ENCODE results near the gene SERPINB7. TPM values are rescaled to one million over a fixed set of nuclear protein-coding genes. Genes with fewer than 3 reads are reported as not detected.

Gene SERPINB7
- total and polyA plus RNA-seq, 2 donors from 2014 or later: 0.45 to 0.47 TPM

DNA sequence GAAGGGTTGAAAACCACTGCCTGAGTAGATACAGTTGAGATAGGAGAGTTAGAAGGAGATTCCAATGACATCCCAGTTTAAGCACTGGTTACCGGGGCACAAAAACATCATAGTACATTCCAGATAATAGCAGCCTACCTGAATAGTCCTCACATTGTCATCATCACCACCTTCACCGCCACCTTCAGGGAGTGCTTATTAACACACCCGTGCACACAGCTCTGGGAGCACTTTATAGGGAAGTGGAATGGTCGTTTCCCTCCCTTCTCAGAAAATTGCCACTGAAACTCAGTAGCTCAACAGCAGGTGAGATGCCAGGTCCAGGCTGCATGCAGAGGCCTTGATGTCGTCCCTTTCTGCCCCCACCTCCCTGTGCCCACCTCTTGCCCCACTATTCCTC, 8.2 kb downstream of the SERPINB7 start:
- no peaks in the 10 kb centered on the region for H3K27me3 ChIP-seq (ENCODE audit: control insufficient read depth, insufficient read depth, low read length)
- H3K9ac ChIP-seq (ENCODE audit: low read length in 3 of 3): no peak overlapping the region
- H3K9me3 ChIP-seq (ENCODE audit: control insufficient read depth in 2 of 3, insufficient read depth in 1 of 3, low read length in 3 of 3): no peaks in the 10 kb centered on the region
- no peaks in the 10 kb centered on the region for H3K4me1 ChIP-seq (ENCODE audit: control insufficient read depth in 2 of 3, insufficient read depth in 2 of 3, low read depth in 1 of 3, low read length in 3 of 3)
- intact Hi-C loops (cut with DNase I): no loop called here
- H3K27ac ChIP-seq (ENCODE audit: low read depth in 2 of 2, low read length in 2 of 2): no peak overlapping the region
- TF ChIP-seq, protein P1, sequence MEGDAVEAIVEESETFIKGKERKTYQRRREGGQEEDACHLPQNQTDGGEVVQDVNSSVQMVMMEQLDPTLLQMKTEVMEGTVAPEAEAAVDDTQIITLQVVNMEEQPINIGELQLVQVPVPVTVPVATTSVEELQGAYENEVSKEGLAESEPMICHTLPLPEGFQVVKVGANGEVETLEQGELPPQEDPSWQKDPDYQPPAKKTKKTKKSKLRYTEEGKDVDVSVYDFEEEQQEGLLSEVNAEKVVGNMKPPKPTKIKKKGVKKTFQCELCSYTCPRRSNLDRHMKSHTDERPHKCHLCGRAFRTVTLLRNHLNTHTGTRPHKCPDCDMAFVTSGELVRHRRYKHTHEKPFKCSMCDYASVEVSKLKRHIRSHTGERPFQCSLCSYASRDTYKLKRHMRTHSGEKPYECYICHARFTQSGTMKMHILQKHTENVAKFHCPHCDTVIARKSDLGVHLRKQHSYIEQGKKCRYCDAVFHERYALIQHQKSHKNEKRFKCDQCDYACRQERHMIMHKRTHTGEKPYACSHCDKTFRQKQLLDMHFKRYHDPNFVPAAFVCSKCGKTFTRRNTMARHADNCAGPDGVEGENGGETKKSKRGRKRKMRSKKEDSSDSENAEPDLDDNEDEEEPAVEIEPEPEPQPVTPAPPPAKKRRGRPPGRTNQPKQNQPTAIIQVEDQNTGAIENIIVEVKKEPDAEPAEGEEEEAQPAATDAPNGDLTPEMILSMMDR (IDR thresholded peaks at IDR 0.05; ENCODE audit: borderline replicate concordance, extremely low read depth, insufficient read depth): no peak
- H3K36me3 ChIP-seq (ENCODE audit: control insufficient read depth in 2 of 3, insufficient read depth in 3 of 3, low read length in 3 of 3): no peaks in the 10 kb centered on the region
- DNase-seq: no peak
- no peak for FAIRE-seq
- H3K4me3 ChIP-seq (ENCODE audit: low read length in 3 of 3): no peak overlapping the region

DNA sequence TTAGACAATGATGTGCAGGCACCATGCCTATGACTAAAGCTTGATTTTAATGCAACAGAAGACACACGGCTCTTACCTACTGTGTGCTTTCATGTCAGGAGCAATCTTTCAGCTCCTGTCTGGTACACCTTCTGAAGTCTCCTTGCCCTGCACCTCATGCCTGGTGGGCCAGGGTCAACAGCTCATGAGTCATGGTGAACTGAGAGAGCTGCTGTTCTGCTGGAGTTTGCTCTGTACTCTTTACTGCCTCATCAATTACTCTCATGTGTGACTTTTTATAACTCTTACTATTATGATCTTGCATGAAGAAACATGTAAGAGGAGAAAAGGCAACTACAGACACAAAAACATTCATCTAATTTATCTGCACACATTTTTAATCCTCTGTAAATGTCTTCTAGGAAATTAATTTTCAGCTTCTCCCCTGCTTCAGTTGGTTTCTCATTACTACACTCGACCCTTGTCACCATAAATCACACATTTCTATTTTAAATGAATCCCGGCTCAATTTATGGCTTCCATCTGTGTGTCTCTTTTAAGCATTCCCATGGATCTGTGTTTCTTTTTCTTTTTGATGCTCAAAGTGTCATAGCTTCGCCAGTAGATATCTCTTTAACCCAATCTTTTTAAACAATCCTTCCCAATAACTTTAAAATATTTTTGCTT, 9.7 kb downstream of the SERPINB7 start:
- intact Hi-C loops (cut with DNase I): no loop called here
- no peaks in the 10 kb centered on the region for H3K9me3 ChIP-seq (ENCODE audit: control insufficient read depth in 2 of 3, insufficient read depth in 1 of 3, low read length in 3 of 3)
- DNase-seq (peak in 2 of 5 donors; percentile 70 to 82), FAIRE-seq (no peak)
- no peak overlapping the region for H3K4me3 ChIP-seq (ENCODE audit: low read length in 3 of 3)
- TF ChIP-seq, protein P1 (IDR thresholded peaks at IDR 0.05; ENCODE audit: borderline replicate concordance, extremely low read depth, insufficient read depth): no peak
- H3K27me3 ChIP-seq (ENCODE audit: control insufficient read depth, insufficient read depth, low read length): no peaks in the 10 kb centered on the region
- H3K36me3 ChIP-seq (ENCODE audit: control insufficient read depth in 2 of 3, insufficient read depth in 3 of 3, low read length in 3 of 3): no peaks in the 10 kb centered on the region
- no peak overlapping the region for H3K9ac ChIP-seq (ENCODE audit: low read length in 3 of 3)
- no peak overlapping the region for H3K27ac ChIP-seq (ENCODE audit: low read depth in 2 of 2, low read length in 2 of 2)
- H3K4me1 ChIP-seq (ENCODE audit: control insufficient read depth in 2 of 3, insufficient read depth in 2 of 3, low read depth in 1 of 3, low read length in 3 of 3): no peaks in the 10 kb centered on the region

DNA sequence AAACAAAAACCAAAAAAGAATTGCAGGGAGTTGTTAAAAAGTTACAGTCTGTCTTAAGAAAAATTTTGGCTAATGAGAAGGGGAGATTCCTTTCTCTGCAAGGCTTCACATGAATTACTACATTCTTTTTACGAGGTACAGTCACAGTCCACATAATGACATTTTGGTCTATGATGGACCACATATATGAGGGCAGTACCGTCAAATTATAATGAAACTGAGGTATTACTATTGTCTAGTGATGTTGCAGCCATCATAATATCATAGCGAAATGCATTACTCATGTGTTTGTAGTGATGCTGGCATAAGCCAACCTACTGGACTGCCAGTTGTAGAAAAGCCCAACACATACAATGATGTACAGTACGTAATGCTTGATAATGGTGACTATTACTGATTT, 12.5 kb downstream of the SERPINB7 start:
- Histone ChIP-seq H3K4me3 (ENCODE audit: low read length in 3 of 3) (no peak overlapping the region), H3K36me3 (ENCODE audit: control insufficient read depth in 2 of 3, insufficient read depth in 3 of 3, low read length in 3 of 3) (no peaks in the 10 kb centered on the region), H3K27me3 (ENCODE audit: control insufficient read depth, insufficient read depth, low read length) (no peaks in the 10 kb centered on the region), H3K27ac (ENCODE audit: low read depth in 2 of 2, low read length in 2 of 2) (no peak overlapping the region), H3K4me1 (ENCODE audit: control insufficient read depth in 2 of 3, insufficient read depth in 2 of 3, low read depth in 1 of 3, low read length in 3 of 3) (no peaks in the 10 kb centered on the region), H3K9ac (ENCODE audit: low read length in 3 of 3) (no peak overlapping the region), H3K9me3 (ENCODE audit: control insufficient read depth in 2 of 3, insufficient read depth in 1 of 3, low read length in 3 of 3) (no peaks in the 10 kb centered on the region)
- intact Hi-C loops (cut with DNase I): no loop called here
- DNase-seq (no peak), FAIRE-seq (no peak)
- TF ChIP-seq, protein P1 (IDR thresholded peaks at IDR 0.05; ENCODE audit: borderline replicate concordance, extremely low read depth, insufficient read depth): no peak

All from kidney (tissue), 14 donors.